DMS 273 treated with DMSO at 0.1 percent for 48 hours (cell line): ENCODE data around the gene RPS25.
"Not testable (repeated sequence)": the region's sequence is repeated elsewhere in the genome, so short reads cannot be mapped to it uniquely, and the experiment has no call there.

Experiments
- DNase-seq: peaks from one replicate; lab custom pipeline; 2025; lab: John Stamatoyannopoulos, UW

RPS25 gene

DNA sequence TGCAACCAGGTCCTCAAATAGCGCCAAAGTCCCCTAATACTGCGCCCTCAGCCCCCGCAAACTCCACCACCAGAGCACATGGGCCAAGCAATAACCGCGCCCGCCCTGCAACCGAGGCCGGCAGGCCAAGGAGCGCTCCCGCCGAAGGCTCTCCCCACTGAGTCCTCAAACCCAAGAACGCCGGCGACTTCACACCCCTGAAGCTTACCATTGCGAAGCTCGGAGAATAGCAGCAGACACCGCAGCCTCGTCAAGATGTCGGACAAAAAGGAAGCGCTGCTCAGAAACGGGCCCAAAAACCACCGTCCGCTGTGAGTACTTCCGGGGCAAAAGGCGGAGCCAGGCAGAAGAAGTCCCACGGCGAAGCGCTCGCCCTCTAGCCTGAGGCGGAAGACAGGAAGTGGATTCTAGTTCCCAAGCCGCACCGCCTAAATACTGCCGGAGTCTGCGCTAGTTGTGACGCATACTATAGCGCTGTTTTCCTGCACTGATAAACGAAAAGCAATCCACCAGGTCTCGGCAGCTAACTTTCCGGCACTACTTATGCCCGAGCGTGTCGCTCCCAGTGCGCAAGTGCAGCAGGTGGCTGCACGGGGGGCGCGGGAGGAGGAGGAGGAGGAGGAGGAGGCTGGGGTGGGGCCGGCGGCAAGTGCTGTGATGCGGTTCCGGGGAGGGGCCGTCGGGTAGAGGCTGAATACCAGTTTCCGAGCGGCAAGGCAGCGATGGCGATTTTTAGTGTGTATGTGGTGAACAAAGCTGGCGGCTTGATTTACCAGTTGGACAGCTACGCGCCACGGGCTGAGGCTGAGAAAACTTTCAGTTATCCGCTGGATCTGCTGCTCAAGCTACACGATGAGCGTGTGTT lies at the start of gene RPS25, which contains the start of gene TRAPPC4:
RPS25 (minus strand) TSS at position 270 of the 865 bp plus-strand sequence; CDS start at position 211, 59 bp downstream.
TRAPPC4 (plus strand) TSS at position 693 of the 865 bp plus-strand sequence; CDS start at position 723, 30 bp downstream.
- DNase-seq = peak; percentile 90

DNA sequence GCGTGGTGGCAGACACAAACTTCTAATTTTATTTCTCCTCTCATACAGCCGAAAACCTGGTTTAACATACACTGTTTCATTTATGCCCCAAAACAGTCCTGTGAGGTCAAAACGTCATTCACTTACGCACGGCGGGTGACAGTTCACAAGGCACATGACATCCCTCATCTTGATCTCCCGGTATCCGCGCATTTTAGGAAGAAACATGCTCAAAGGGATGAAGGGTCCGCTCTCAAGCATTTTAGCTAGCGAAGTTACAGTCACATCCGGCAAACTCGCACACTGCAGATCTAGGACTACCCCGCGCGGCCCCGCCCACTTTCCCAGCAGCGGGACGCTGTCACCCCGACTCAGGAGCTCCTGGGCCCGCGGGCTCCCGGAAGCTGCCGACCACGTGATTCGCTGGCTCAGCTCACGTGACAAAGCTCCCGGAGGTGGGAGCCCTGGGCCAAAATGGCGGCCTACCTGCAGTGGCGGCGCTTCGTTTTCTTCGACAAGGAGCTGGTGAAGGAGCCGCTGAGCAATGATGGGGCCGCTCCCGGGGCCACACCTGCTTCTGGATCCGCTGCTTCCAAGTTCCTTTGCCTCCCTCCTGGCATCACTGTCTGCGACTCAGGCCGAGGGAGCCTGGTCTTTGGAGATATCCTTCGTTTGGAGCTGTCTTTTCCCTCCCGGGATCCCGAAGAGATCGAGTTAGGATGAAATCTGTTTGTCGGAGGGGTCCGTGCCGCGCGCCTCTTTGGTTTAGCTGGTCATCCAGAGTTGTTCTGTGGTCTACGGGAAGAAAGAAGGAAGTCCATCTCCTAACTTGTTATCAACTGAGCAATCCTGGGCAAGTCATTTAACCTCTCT lies 49.5 kb upstream of the RPS25 start, which contains the start of gene VPS11:
VPS11 (plus strand) TSS at position 448 of the 852 bp plus-strand sequence; CDS start at position 454, 6 bp downstream.
- peak; percentile 80 for DNase-seq

DNA sequence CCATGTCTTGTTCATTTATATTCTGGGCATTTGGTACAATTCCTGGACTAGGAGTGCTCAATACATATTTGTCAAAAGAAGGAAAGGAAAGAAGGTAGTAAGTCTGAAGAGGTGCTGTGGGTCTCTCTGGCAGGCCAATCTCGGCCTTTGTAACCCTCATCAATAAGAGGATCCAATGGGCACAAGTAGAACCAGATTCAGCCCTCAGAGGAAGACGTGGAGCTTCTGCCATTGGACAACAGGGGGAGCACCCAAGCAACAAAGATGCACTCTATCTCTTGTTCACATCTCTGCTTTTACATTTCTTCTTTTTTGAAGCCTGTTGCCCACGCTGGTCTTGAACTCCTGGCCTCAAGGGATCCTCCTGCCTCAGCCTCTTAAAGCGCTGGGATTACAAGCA lies 47.2 kb upstream of the RPS25 start:
- DNase-seq = no peak

DNA sequence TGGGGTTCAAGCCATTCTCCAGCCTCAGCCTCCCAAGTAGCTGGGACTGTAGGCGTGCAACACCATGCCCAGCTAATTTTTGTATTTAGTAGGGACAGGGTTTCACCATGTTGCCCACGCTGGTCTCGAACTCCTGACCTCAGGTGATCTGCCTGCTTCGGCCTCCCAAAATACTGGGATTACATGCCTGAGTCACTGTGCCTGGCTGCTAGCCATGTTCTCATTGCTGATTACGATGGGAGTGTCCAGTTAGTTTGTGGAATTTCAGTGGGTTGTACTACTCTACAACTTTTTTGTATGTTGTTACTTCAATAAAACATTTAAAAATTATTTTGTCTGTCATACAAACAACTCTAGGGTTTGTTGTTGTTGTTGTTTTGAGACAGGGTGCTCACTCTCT lies 44.6 kb upstream of the RPS25 start:
- no peak for DNase-seq

DNA sequence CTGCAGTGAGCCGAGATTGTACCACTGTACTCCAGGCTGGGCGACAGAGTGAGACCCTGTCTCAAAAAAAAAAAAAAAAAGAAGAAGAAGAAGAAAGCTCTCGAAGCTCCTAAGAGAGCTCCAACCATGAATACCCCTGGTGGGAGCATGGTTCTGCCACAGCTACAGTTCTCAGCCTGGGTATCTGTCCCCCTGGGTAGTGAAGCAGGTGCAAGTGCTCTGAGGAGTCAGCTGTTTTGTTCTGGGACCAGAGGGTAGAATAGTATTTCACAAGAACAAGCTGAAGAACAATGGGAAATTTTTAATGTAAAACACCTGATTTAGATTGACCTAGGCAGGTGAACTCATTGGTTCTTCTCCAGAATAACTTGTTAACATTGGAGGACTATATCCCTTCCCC lies 43.1 kb upstream of the RPS25 start:
- DNase-seq = no peak

DNA sequence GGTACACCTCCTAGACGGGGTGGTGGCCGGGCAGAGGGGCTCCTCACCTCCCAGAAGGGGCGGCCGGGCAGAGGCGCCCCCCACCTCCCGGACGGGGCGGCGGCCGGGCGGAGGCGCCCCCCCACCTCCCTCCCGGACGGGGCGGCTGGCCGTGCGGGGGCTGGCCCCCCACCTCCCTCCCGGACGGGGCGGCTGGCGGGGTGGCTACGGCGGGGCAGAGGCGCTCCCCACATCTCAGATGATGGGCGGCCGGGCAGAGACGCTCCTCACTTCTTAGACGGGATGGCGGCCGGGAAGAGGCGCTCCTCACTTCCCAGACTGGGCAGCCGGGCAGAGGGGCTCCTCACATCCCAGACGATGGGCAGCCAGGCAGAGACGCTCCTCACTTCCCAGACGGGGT lies 41.0 kb upstream of the RPS25 start:
- not testable (repeated sequence) for DNase-seq

DNA sequence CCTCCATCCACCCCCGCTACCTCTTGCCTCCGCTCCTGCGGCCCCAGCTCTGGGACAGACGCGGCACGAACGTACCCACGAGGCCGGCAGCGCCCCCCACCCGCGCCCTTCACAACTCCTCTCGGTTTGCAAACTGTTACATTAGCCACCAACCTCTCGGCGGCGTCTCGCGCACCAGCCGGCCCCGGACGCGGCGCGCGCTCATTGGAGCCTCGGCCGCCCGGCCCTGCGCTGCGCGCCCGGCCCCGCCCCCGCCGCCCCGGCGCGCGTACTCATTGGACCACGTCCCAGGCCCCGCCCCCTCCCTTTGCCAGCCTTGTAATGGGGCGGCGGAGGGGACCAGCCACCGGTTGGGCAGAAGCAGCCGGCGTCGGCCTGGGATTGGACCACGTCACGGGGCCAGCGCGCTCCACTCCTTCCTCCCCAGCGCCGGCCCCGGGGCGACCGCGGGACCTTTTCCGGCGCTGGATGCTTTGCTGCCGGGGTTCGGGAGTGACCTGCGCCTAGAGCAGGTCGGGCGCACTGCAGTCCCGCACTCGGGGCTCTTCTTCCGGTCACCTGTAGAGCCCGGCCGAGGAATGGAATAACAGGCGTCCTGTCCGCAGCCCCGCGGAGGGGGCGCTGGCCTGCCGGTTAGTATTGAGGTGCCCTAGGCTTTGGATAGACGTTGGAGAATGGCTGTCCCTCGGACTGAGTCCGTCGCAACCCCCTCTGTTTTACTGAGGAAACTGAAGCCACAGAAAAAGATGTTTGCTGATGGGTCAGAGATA lies 39.0 kb upstream of the RPS25 start, which contains the start of gene HYOU1:
HYOU1 (minus strand) TSS at position 206 of the 770 bp plus-strand sequence. CDS start 1,045 bp downstream, outside the sequence.
- peak; percentile 85 for DNase-seq

DNA sequence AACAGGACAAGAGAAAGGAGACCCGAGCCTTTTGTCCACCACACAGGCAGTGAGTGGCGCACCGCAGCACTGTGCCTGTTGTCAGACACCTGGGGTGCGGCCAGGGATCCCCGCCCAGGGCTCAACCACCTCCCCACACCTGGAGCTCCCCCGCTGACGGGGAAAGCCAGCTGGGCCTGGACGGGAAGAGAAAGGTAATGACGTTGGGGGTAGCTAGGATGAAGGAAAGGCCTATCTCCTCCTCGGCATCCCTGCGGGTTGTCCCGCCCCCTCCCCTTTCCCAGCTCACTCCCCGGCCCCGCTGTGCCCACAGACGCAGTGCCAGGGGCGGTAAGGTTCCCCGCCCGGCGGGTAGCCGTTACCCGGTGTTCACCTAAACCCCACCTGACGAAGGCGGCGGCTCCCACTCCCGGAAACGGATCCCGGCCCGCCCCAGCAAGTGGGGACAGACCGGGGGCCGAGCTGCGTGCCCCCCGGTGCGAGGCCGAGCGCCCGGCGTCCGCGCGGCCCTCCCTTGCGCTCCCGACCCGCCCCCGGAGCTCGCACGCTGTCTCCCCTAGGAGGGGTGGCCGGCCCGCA lies 38.4 kb upstream of the RPS25 start:
- no peak for DNase-seq

DNA sequence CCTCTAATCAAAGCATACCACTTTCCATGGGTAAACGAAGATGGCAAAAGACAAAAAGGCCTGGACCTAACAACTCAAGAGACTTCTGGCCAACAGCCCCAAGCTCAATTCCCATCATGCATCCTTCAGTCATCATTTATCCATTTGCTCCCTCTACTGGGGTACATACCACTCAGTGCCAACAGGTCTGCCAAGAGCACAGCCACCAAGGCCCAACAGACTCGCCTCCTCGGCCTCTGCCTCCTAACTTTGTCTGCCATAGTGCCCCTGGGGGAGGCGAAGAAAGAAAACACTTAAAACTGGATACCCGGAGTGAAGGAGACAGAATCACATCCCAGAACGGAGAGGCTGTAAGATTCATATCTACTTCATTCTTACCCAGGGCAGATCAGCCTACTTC lies 37.8 kb upstream of the RPS25 start:
- no peak for DNase-seq

DNA sequence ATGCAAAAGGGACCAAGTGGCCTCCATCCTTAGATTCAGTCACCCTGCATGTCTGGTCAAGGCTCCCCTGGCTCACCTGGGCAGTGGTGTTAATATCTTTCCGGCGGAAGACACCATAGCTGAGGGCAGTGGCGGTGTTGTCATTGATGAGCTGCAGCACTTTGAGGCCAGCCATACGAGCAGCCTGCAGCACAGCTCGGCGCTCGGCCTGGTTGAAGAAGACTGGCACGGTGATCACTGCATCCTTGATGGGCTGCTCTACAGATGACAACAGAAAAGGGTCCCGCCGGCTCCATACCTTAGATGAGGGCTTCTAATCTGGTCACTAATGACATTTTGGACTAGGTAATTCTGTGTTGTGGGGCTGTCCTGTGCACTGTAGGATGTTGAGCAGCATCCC lies 36.3 kb upstream of the RPS25 start:
- no peak for DNase-seq

DNA sequence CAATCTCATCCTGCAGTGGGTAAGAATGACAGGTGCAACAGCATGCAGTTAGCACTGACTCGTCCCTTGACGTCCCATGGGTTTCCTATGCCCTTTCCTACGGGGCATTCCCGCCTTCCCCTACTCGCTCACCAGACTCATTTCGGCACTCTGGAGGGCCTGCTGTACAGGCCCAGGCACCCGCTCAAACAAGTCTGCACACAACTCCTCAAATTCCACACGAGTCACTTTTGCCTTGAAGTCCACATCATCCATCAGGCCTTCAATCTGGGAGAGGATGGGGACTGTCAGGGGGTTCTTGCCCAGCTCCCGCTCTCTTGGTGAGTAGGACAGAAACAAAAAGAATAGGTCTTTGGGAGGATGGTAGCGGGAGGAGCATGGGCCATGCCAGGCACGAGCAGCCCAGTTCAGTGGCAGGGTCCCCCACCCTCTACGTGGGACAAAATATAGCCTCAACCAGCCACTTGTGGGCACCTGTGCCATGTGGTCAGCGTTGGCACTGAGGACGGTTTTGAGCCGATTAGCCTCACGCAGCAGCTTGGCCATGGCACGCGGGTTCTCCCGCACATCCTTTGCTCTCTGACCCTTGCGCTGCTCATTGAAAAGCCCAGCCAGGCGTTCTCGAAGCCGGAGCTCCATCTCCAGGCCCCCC lies 34.1 kb upstream of the RPS25 start:
- DNase-seq = no peak

DNA sequence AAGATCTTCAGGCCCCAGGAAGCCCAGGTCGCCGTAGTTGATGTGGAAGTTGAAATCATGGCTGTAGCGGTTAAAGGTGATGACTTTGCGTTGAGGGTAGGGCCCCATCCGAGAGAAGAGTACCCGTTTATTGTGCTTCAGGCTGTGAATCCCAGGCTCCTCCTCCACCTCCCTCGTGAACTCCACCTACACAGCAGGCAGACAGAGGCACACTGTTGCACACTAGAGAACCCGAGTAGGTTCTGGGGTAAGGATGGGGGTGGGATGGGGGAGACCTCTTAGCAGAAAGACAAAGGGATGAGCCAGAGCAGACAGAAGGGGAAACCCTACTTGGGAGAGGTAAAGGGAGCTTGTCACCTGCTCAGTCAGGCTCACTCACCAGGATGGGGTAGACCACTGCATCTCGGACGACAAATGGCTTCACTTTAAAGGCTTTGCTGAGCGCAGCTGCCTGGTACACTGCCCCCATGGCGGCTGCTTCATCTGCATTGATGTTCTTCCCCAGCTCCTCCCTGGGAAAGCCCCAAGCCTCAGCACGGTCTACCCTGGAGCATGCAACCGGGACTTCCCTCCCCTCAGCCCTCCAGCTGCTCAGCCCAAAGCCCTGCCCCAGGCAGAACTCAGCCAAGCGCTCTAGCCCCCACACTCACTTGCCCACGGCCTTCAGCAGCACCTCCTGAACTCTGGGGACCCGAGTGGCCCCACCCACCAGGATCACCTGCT lies 33.5 kb upstream of the RPS25 start:
- DNase-seq = no peak

DNA sequence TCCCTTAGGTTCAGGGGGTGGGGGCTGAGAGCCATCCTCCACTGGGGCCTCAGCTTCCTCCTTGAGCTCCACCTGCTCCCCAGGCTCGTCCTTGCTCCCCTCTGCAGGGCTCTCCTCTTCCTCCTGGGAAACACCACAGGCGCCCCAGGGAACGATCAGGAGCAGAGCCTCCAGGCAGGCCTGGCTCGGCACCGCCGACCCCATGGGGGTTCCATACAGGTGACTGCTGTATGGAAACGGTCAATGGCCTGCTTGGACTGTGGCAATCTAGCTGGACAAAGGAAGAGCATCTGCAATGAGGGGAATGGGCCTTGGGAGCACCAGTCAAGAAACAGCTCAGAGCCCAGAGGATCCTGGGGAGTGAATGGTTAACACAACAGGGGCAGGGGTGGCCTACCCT lies 30.9 kb upstream of the RPS25 start:
- no peak for DNase-seq

DNA sequence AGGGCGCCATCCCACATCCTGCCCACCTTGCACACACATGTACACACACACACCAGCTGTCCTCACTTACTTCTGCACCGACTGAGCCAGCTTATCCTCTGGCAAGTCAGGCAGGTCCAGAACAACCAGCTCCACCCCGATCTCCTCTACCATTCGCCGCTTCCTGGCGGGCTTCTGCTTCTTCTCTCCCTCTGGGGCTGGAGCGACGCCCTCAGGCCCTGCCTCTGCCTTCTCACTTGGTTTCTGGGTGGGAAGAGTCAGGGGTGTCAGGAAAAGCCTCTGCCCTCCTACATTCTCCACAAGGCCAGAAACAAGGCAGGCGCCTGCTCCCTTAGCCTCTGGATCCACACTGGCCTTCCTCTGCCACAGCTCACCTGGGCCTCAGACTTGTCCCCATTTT lies 30.5 kb upstream of the RPS25 start:
- DNase-seq = no peak

DNA sequence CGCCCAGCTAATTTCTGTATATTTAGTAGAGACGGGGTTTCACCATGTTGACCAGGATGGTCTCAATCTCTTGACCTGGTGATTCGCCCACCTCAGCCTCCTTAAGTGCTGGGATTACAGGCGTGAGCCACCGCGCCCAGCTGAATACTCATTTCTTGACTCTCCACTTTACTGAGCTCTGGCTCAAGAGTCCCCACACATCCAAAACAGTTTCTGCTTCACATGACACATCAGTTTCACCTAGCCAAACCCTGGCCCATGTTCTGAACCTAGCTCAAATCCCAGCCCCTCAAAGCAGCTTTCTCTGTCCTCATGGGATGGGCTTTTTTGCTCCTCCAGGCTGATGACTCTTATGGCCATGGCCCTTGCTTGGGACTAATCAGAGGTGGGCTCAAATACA lies 29.1 kb upstream of the RPS25 start:
- no peak for DNase-seq

DNA sequence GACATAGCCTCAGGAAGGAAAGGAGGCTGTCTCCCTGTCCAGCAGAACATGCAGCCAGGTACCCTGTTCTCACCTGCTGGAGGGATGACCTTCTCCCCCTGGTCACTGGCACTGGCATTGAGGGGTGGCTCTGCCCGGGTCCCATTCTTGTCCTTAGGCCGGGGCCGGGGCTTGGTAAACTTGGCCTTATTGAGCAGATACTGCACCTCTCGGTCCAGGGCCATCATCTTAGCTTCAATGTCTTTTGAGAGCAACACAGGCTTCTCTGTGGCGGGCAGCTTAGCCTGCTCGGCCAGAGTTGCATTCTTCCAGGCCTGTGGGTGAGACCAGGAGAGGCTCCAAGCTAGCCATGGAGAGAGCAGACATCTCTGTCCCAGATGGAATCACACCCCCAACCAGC lies 28.3 kb upstream of the RPS25 start:
- DNase-seq = no peak

DNA sequence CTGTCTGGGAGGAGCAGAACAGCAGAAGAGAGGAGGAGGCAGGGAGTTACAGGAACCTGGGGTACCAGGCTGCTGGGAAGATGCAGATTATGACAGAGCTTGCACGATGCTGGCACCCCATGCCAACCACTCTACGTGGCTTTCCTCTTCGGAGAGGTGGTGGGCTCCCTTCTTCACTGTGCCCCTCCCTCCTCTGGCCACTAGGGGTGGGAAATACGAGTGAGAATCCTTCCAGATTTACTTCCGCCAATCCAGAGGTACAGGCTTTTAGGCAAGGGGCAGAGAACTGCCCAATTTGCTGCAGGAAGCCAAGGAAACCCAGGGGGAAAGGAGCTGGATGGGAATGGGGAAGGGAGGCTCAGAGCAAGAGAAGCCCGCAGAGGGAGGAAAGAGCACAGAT lies 26.6 kb upstream of the RPS25 start:
- no peak for DNase-seq

DNA sequence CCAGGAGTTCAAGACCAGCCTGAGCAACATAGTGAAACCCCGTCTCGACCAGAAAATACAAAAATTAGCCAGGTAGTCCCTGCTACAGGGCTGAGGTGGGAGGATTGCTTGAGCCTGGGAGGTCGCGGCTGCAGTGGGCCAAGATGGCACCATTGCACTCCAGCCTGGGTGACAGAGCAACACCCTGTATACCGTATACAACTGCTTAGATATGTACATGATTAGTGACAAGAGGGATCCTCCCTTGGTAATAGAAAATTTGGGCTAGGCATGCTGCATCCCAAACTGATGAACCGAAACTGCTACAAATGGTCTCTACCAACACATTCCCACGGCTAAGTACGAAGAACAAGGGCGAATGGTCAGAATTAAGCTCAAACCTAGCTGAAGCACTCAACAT lies 24.8 kb upstream of the RPS25 start:
- no peak for DNase-seq

DNA sequence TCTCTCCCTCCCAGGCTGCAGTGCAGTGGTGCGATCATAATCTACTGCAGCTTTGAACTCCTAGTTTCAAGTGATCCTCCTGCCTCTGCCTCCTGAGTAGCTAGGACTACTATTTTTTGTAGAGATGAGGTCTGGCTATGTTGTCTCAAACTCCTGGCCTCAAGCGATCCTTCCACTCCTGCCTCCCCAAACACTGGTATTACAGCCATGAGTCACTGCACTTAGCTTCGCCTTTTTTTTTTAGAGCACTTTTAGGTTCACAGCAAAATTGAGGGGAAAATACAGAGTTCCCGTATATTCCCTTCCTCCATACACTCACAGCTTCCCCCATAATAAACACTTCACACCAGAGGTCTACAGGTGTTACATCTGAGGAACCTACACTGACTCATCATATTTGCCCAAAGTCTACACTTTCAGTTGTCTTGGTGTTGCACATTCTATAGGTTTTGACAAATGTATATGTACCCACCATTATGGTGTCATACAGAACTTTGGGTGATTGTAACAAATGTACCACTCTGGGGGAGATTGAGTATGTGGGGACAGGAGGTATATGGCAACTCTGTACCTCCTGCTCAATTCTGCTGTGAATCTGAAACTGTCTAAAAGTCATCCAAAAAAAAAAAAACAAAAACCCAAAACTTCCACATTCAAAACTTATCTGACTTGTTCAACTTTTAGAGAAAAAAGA lies 23.8 kb upstream of the RPS25 start:
- DNase-seq = no peak

DNA sequence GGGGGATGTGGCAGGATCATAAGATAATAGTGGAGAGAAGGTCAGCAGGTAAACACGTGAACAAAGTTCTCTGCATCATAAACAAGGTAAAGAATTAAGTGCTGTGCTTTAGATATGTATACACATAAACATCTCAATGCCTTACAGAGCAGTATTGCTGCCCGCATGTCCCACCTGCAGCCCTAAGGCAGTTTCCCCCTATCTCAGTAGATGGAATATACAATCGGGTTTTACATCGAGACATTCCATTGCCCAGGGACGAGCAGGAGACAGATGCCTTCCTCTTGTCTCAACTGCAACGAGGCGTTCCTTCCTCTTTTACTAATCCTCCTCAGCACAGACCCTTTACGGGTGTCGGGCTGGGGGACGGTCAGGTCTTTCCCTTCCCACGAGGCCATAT lies 21.3 kb upstream of the RPS25 start:
- DNase-seq = not testable (repeated sequence)
